MM.1S (cell line): Measurements from ENCODE around the gene TIMM17B.

Source experiments
- DNase-seq: peaks from one replicate; pipeline ENCODE4 v3.0.0-alpha.2; 2015
- H2AFZ ChIP-seq: fragments of 300-600 bp; sonication (generic); 2 replicates; pipeline ENCODE4 v1.6.0; 2016; ENCODE audit warnings: antibody characterized with exemption, low read length
- H3F3A ChIP-seq: fragments of 300-600 bp; sonication (generic); 2 replicates; pipeline ENCODE4 v1.6.1; 2016; ENCODE audit warnings: mild to moderate bottlenecking, antibody characterized with exemption, low read length, moderate library complexity, mixed read lengths; ENCODE audit not compliant: insufficient read depth
- H3K27ac ChIP-seq: fragments of 300-600 bp; sonication (generic); 2 replicates; pipeline ENCODE4 v1.5.1; 2016; ENCODE audit warnings: mild to moderate bottlenecking, low read length
- H3K27me3 ChIP-seq: fragments of 300-600 bp; sonication (generic); replicated peaks from 2 replicates; pipeline ENCODE4 v1.6.0; 2016; ENCODE audit warnings: low read length; ENCODE audit not compliant: insufficient read depth
- H3K36me3 ChIP-seq: fragments of 300-600 bp; sonication (generic); replicated peaks from 2 replicates; pipeline ENCODE4 v1.6.1; 2016; ENCODE audit warnings: mild to moderate bottlenecking, low read length, mixed read lengths; ENCODE audit not compliant: insufficient read depth
- H3K4me1 ChIP-seq: fragments of 300-600 bp; sonication (generic); 2 replicates; pipeline ENCODE4 v1.6.1; 2016; ENCODE audit warnings: low read length, mixed read lengths
- H3K4me2 ChIP-seq: fragments of 300-600 bp; sonication (generic); 2 replicates; pipeline ENCODE4 v1.6.0; 2016; ENCODE audit warnings: low read depth, low read length
- H3K4me3 ChIP-seq: fragments of 300-600 bp; sonication (generic); 2 replicates; pipeline ENCODE4 v1.5.1; 2016; ENCODE audit warnings: low read length, mixed read lengths
- H3K79me2 ChIP-seq: fragments of 300-600 bp; sonication (generic); 2 replicates; pipeline ENCODE4 v1.6.1; 2016; ENCODE audit warnings: mixed run types, low read length, mixed read lengths
- H3K9ac ChIP-seq: fragments of 300-600 bp; sonication (generic); 2 replicates; pipeline ENCODE4 v1.6.1; 2016; ENCODE audit warnings: low read length, mixed read lengths
- H3K9me2 ChIP-seq: fragments of 300-600 bp; sonication (generic); replicated peaks from 2 replicates; pipeline ENCODE4 v1.6.1; 2016; ENCODE audit warnings: mild to moderate bottlenecking, low read length, mixed read lengths; ENCODE audit not compliant: insufficient read depth
- H3K9me3 ChIP-seq: fragments of 300-600 bp; sonication (generic); replicated peaks from 2 replicates; pipeline ENCODE4 v1.6.1; 2016; ENCODE audit warnings: mild to moderate bottlenecking, low read length, mixed read lengths; ENCODE audit not compliant: insufficient read depth
- H4K20me1 ChIP-seq: fragments of 300-600 bp; sonication (generic); 2 replicates; pipeline ENCODE4 v1.6.1; 2016; ENCODE audit warnings: mild to moderate bottlenecking, low read length, moderate library complexity, mixed read lengths; ENCODE audit not compliant: insufficient read depth
- EZH2 ChIP-seq: fragments of 300-600 bp; sonication (generic); optimal IDR thresholded peaks from 2 replicates; pipeline ENCODE3; 2017; ENCODE audit warnings: low read depth, mild to moderate bottlenecking, antibody characterized with exemption, low read length, mixed read lengths
- EZH2phosphoT487 ChIP-seq: fragments of 300-600 bp; sonication (generic); IDR thresholded peaks from 2 replicates; pipeline ENCODE4 v1.6.1; 2018; ENCODE audit warnings: antibody characterized with exemption, low read length
- TF ChIP-seq, protein P1 (sequence below): fragments of 300-600 bp; sonication (generic); IDR thresholded peaks from 2 replicates; pipeline ENCODE4 v1.5.1; 2016; ENCODE audit warnings: antibody characterized with exemption, low read length, mixed read lengths

Gene TIMM17B

DNA sequence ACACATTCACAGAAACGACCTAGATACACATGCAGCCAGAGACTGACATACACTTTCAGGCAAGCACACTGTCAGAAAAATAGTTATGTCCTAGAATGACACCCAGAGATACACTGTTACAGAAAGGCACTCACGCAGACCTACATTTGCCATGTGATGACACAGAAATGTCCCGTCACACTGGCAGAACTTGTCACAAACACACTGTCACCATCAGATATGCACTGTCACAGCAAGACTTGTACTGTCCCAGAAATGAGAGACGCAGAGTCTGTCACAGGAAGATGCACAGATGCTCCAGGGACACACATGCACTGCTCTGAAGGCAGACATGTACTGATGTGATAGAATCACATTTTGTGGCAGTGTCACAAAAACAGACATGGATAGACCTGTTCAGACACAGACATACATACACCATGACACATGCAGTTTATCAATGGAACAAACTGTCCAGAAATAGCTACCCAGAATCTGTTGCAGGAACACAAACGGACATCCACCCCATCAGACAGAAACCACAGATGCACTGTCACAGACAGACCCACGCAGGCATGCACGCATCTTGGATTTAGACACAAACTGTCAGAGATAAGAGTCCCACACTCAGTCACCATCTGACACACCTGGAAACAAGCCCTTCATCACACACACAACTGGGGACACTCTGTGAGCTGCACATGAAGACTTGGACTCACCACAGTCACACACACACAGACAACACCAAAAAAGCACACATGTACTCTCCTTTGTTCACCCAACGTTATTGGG lies 22.6 kb upstream of the TIMM17B start:
- Histone ChIP-seq H3K27me3 (no peaks in the 10 kb centered on the region), H3K4me2 (peak overlapping the region; percentile 85), H4K20me1 (peaks cover 22% of the 10 kb centered on the region; the same call in 1 of the 2 replicates), H3K4me3 (peak overlapping the region; percentile 59), H3K79me2 (peaks cover 86% of the 10 kb centered on the region), H3K9me3 (no peaks in the 10 kb centered on the region), H3F3A (peaks cover 50% of the 10 kb centered on the region), H3K9me2 (no peaks in the 10 kb centered on the region), H2AFZ (no peak overlapping the region), H3K9ac (peak overlapping the region; percentile 95), H3K4me1 (peaks cover 18% of the 10 kb centered on the region), H3K36me3 (peaks cover 14% of the 10 kb centered on the region), H3K27ac (peak overlapping the region; percentile 98)
- TF ChIP-seq, protein P1, sequence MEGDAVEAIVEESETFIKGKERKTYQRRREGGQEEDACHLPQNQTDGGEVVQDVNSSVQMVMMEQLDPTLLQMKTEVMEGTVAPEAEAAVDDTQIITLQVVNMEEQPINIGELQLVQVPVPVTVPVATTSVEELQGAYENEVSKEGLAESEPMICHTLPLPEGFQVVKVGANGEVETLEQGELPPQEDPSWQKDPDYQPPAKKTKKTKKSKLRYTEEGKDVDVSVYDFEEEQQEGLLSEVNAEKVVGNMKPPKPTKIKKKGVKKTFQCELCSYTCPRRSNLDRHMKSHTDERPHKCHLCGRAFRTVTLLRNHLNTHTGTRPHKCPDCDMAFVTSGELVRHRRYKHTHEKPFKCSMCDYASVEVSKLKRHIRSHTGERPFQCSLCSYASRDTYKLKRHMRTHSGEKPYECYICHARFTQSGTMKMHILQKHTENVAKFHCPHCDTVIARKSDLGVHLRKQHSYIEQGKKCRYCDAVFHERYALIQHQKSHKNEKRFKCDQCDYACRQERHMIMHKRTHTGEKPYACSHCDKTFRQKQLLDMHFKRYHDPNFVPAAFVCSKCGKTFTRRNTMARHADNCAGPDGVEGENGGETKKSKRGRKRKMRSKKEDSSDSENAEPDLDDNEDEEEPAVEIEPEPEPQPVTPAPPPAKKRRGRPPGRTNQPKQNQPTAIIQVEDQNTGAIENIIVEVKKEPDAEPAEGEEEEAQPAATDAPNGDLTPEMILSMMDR = no peak
- no peak for TF ChIP-seq EZH2phosphoT487
- TF ChIP-seq EZH2 = no peak
- DNase-seq = no peak

DNA sequence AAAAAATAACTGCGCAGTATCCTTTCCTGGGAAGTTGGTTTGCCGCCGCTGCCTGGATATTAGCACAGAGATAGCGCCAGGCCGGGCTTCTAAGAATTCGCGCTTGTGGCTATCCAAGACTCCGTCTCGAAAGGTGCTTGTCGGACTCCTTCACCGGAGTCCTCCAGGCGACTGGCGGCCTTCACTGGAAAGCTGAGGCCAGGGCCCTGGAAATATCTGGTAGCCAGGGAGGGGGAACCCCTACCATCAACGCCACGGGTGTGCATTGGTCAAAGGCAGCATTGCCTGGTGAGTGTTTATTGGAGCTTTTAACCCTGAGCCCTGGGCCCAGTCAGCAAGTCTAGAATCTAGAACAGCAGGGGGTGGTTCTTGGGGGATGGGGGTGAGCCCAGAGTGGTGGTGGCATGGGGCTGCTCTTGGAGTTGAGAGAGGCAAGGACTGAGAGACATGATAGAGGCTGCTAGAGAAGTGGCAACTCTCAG lies 21.8 kb upstream of the TIMM17B start:
- peak; percentile 76 for DNase-seq
- H3K79me2 ChIP-seq = peaks cover 92% of the 10 kb centered on the region
- peak overlapping the region; percentile 85 for H3K4me2 ChIP-seq
- H3K4me3 ChIP-seq = peak overlapping the region; percentile 59
- H3F3A ChIP-seq = peaks cover 57% of the 10 kb centered on the region
- peaks cover 18% of the 10 kb centered on the region for H3K36me3 ChIP-seq
- H3K27ac ChIP-seq = peak overlapping the region; percentile 98
- H3K9me3 ChIP-seq = no peaks in the 10 kb centered on the region
- H3K9ac ChIP-seq = peak overlapping the region; percentile 95
- no peaks in the 10 kb centered on the region for H3K9me2 ChIP-seq
- peaks cover 30% of the 10 kb centered on the region; the same call in 1 of the 2 replicates for H4K20me1 ChIP-seq
- TF ChIP-seq, protein P1 = no peak
- no peak for TF ChIP-seq EZH2
- TF ChIP-seq EZH2phosphoT487 = no peak
- peaks cover 18% of the 10 kb centered on the region for H3K4me1 ChIP-seq
- H2AFZ ChIP-seq = no peak overlapping the region
- no peaks in the 10 kb centered on the region for H3K27me3 ChIP-seq

DNA sequence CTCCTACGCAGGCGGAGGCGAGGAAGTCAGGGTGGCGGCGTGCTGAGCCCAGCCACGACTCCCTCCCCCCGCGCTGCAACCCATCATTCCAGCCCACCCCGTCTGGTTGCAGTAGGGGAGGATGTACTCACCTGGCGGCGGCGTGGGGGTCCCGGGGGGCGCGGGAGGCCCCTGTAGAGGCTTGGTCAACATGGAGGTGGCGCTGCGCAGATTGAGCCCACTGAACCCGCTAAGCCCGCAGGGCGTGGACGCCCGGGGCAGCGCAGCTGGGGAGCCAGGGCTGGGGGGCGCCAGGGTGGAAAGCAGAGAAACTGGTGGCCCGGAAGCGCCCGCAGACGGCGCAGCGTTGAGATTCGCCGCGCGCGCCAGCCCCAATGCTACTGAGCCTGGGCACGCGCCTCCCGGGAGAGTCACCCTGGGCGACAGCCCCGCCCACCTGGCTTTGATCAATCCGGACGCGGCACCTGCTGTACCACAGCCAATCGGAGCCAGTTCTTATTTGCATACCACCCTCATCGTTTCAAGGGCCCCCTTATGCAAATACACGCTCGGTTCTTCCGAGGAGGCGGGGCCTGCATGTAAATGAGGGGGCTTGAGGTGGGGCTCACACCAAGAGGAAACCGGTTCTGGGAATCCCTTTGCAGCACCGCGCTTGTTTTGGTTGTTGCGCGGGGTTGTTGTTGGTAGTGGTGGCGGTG lies 21.2 kb upstream of the TIMM17B start, which contains the start of gene PIM2:
Gene PIM2 (minus strand): TSS at position 382 of the 698 bp plus-strand sequence. CDS start 190 bp downstream, at position 192.
- H3K36me3 ChIP-seq = peaks cover 23% of the 10 kb centered on the region
- peaks cover 20% of the 10 kb centered on the region for H3K4me1 ChIP-seq
- no peaks in the 10 kb centered on the region for H3K9me3 ChIP-seq
- peak within 1 kb of the TSS; percentile 99 for H3K9ac ChIP-seq
- H3K4me2 ChIP-seq = peak within 1 kb of the TSS; percentile 85
- H3K27ac ChIP-seq = peak within 1 kb of the TSS; percentile 98
- H3F3A ChIP-seq = peaks cover 63% of the 10 kb centered on the region
- TF ChIP-seq EZH2 = no peak
- TF ChIP-seq, protein P1 = no peak
- TF ChIP-seq EZH2phosphoT487 = no peak
- no peaks in the 10 kb centered on the region for H3K9me2 ChIP-seq
- H3K4me3 ChIP-seq = peak within 1 kb of the TSS; percentile 97
- H2AFZ ChIP-seq = no peak within 1 kb of the TSS
- peak; percentile 95 for DNase-seq
- peaks cover 92% of the 10 kb centered on the region for H3K79me2 ChIP-seq
- peaks cover 33% of the 10 kb centered on the region; the same call in 1 of the 2 replicates for H4K20me1 ChIP-seq
- H3K27me3 ChIP-seq = no peaks in the 10 kb centered on the region
